ENCODE measurements around the gene GHR.

- no peak for TF ChIP-seq YY1 (IDR thresholded peaks at IDR 0.05; ENCODE audit: insufficient read depth, insufficient read length)
- TF ChIP-seq SUZ12 (IDR thresholded peaks at IDR 0.05; ENCODE audit: extremely low read depth, insufficient read depth, insufficient read length): no peak
- no peak for TF ChIP-seq ZNF274 (IDR thresholded peaks at IDR 0.05; ENCODE audit: low read depth, low read length)
Observed at GRCh38 chr5:42653705-42654104, 230.5 kb downstream of the GHR start.

Measured in NT2/D1 (cell line).